Astrocyte (in vitro differentiated cells and primary cell): Measurements from ENCODE around the gene TIMELESS. TPM values are rescaled to one million over a fixed set of nuclear protein-coding genes. Genes with fewer than 3 reads are reported as not detected.

Source experiments
- DNase-seq: peaks from one replicate; pipeline ENCODE4 v3.0.0-alpha.2; 2010; ENCODE audit warnings: low read depth
- FAIRE-seq: peaks from 2 replicates; lab custom pipeline; 2011; peaks lifted over from hg19 to GRCh38; lab: Jason Lieb, UNC
- H2AFZ ChIP-seq: 2 replicates; pipeline ENCODE4 v1.6.0; 2012; ENCODE audit warnings: low read depth, low read length, inconsistent platforms
- H3K27ac ChIP-seq: 2 replicates; pipeline ENCODE4 v1.5.1; 2011; ENCODE audit warnings: low read depth, low read length, inconsistent platforms
- H3K27me3 ChIP-seq: 2 replicates; pipeline ENCODE4 v1.6.0; 2011; ENCODE audit warnings: low read length, inconsistent platforms; ENCODE audit not compliant: insufficient read depth
- H3K36me3 ChIP-seq: 2 replicates; pipeline ENCODE4 v1.5.1; 2011; ENCODE audit warnings: low read length, inconsistent platforms; ENCODE audit not compliant: insufficient read depth
- H3K4me1 ChIP-seq: 2 replicates; pipeline ENCODE4 v1.5.1; 2011; ENCODE audit warnings: low read length, inconsistent platforms; ENCODE audit not compliant: insufficient read depth
- H3K4me2 ChIP-seq: 2 replicates; pipeline ENCODE4 v1.6.0; 2012; ENCODE audit warnings: low read length, inconsistent platforms
- H3K4me3 ChIP-seq: 2 replicates; pipeline ENCODE4 v1.5.1; 2011; ENCODE audit warnings: low read depth, mild to moderate bottlenecking, low read length, inconsistent platforms; ENCODE audit not compliant: insufficient read depth
- H3K79me2 ChIP-seq: 2 replicates; pipeline ENCODE4 v1.6.0; 2012; ENCODE audit warnings: mild to moderate bottlenecking, low read length, inconsistent platforms; ENCODE audit not compliant: insufficient read depth
- H3K9ac ChIP-seq: 2 replicates; pipeline ENCODE4 v1.6.0; 2012; ENCODE audit warnings: mild to moderate bottlenecking, low read length, inconsistent platforms
- H3K9me3 ChIP-seq: 2 replicates; pipeline ENCODE4 v1.5.1; 2012; ENCODE audit warnings: low read depth, mild to moderate bottlenecking, low read length, inconsistent platforms; ENCODE audit not compliant: insufficient read depth
- H4K20me1 ChIP-seq: 2 replicates; pipeline ENCODE4 v1.6.0; 2012; ENCODE audit warnings: low read length, inconsistent platforms; ENCODE audit not compliant: insufficient read depth
- H3K27ac Mint-ChIP-seq: one replicate; pipeline ENCODE4 v1.8.0; 2021; ENCODE audit warnings: mild to moderate bottlenecking, mixed read lengths; ENCODE audit not compliant: unreplicated experiment
- H3K27me3 Mint-ChIP-seq: one replicate; pipeline ENCODE4 v1.8.0; 2021; ENCODE audit warnings: low read depth, mixed read lengths; ENCODE audit not compliant: unreplicated experiment
- H3K36me3 Mint-ChIP-seq: one replicate; pipeline ENCODE4 v1.8.0; 2021; ENCODE audit warnings: low read depth, mixed read lengths; ENCODE audit not compliant: unreplicated experiment
- H3K4me1 Mint-ChIP-seq: one replicate; pipeline ENCODE4 v1.8.0; 2021; ENCODE audit warnings: low read depth, mixed read lengths; ENCODE audit not compliant: unreplicated experiment
- H3K4me3 Mint-ChIP-seq: one replicate; pipeline ENCODE4 v1.8.0; 2021; ENCODE audit warnings: mild to moderate bottlenecking, moderate library complexity, mixed read lengths; ENCODE audit not compliant: unreplicated experiment
- H3K9me3 Mint-ChIP-seq: one replicate; pipeline ENCODE4 v1.8.0; 2021; ENCODE audit warnings: mild to moderate bottlenecking, mixed read lengths; ENCODE audit not compliant: unreplicated experiment
- CTCF ChIP-seq: IDR thresholded peaks from 2 replicates; pipeline ENCODE4 v1.5.1; 2011; ENCODE audit warnings: low read depth, mild to moderate bottlenecking, inconsistent platforms, low read length, moderate library complexity; ENCODE audit not compliant: insufficient read depth
- EZH2 ChIP-seq: IDR thresholded peaks from 2 replicates; pipeline ENCODE4 v1.6.1; 2012; ENCODE audit warnings: mild to moderate bottlenecking, low read length, inconsistent platforms; ENCODE audit not compliant: insufficient read depth
- total RNA-seq: library from RNA; stranded (reverse); gene quantifications from 2 replicates; pipeline ENCODE4 v1.2.1, GENCODE V29; 2021

The TIMELESS gene
- total RNA-seq, 1 donor from 2014 or later: 8.5 TPM

DNA sequence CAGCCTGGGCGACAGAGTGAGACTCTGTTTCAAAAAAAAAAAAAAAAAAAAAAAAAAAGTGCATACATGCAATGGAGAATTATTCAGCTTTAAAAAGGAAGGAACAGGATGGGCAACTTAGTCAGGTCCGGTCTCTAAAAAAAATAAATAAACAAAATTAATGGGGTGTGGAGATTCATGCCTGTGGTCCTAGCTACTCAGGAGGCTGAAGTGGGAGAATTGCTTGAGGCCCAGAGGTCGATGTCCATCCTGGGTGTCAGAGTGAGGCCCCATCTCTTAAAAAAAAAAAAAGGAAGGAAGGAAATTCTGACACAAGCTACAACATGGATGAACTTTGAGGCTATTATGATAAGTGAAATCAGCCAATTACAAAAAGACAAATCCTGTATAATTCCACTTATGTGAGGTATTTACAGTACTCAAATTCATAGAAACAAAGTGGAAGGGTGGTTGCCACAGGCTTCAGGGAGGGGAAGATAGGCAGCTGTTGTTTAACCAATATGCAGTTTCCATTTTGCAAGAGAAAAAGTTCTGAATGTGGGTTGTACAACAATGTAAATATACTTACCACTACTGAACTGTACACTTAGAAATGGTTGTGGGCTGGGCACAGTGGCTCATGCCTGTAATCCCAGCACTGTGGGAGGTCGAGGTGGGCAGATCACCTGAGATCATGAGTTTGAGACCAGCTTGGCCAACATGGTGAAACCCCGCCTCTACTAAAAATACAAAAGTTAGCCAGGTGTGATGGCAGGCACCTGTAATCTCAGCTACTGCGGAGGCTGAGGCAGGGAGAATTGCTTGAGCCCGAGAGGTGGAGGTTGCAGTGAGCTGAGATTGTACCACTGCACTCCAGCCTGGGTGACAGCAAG is 74.3 kb downstream of the TIMELESS start:
- Histone ChIP-seq H3K79me2 (no peaks in the 10 kb centered on the region), H3K4me1 (no peaks in the 10 kb centered on the region), H3K9ac (no peak overlapping the region), H3K36me3 (no peaks in the 10 kb centered on the region), H3K4me2 (no peak overlapping the region), H3K27ac (no peak overlapping the region), H3K27me3 (no peaks in the 10 kb centered on the region), H3K9me3 (no peaks in the 10 kb centered on the region), H4K20me1 (no peaks in the 10 kb centered on the region), H2AFZ (no peak overlapping the region), H3K4me3 (no peak overlapping the region)
- no peaks in the 10 kb centered on the region for H3K36me3 Mint-ChIP-seq
- TF ChIP-seq CTCF: no peak
- no peak for TF ChIP-seq EZH2
- H3K9me3 Mint-ChIP-seq: peaks cover 6% of the 10 kb centered on the region
- no peak overlapping the region for H3K27ac Mint-ChIP-seq
- H3K4me1 Mint-ChIP-seq: no peaks in the 10 kb centered on the region
- H3K4me3 Mint-ChIP-seq: no peak overlapping the region
- FAIRE-seq (no peak), DNase-seq (no peak)
- no peaks in the 10 kb centered on the region for H3K27me3 Mint-ChIP-seq

DNA sequence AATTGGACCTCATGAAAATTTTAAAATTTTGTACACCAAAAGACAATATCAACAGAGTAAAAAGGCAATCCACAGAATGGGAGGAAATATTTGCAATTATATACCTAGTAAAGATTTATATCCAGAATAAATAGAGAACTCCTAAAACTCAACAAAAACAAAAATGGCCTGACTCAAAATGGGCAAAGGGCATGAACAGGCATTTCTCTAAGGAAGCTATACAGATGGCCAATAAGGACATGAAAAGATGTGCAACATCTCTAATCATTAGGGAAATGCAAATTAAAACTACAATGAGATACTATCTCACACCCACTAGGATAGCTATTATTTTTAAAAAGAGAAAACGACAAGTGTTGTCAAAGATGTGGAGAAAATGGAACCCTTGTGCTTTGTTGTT is 75.7 kb downstream of the TIMELESS start:
- TF ChIP-seq EZH2: no peak
- no peak for TF ChIP-seq CTCF
- peaks cover 6% of the 10 kb centered on the region for H3K9me3 Mint-ChIP-seq
- FAIRE-seq: no peak

DNA sequence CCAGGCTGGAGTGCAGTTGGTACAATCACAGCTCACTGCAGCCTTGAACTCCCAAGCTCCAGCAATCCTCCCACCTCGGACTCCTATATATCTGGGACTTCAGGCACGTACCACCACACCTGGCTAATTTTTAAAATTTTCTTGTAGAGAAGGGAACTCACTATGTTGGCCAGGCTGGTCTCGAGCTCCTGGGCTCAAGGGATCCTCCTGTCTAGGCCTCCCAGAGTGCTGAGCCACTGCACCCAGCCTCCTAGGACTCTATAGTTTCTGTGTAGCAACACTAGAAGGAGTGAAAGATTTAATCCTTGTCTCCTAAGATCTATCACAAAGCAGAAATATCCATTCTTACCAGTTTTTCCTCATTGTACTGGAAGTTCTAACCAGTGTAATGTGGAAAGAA is 82.3 kb downstream of the TIMELESS start:
- TF ChIP-seq CTCF: no peak
- TF ChIP-seq EZH2: no peak
- H3K36me3 Mint-ChIP-seq: no peaks in the 10 kb centered on the region
- no peak overlapping the region for H3K27ac Mint-ChIP-seq
- H3K4me3 ChIP-seq: no peak overlapping the region
- H3K9ac ChIP-seq: no peak overlapping the region
- no peaks in the 10 kb centered on the region for H3K27me3 Mint-ChIP-seq
- no peak overlapping the region for H3K27ac ChIP-seq
- H4K20me1 ChIP-seq: no peaks in the 10 kb centered on the region
- FAIRE-seq (no peak), DNase-seq (no peak)
- no peaks in the 10 kb centered on the region for H3K9me3 Mint-ChIP-seq
- H2AFZ ChIP-seq: no peak overlapping the region
- H3K79me2 ChIP-seq: no peaks in the 10 kb centered on the region
- no peaks in the 10 kb centered on the region for H3K27me3 ChIP-seq
- no peaks in the 10 kb centered on the region for H3K36me3 ChIP-seq
- no peak overlapping the region for H3K4me3 Mint-ChIP-seq
- H3K4me1 Mint-ChIP-seq: no peaks in the 10 kb centered on the region
- no peaks in the 10 kb centered on the region for H3K9me3 ChIP-seq
- H3K4me2 ChIP-seq: no peak overlapping the region
- no peaks in the 10 kb centered on the region for H3K4me1 ChIP-seq

More for the DNA sequence above, 75.7 kb downstream of the TIMELESS start:
- H4K20me1 ChIP-seq: no peaks in the 10 kb centered on the region
- no peaks in the 10 kb centered on the region for H3K27me3 ChIP-seq
- no peak for DNase-seq
- H3K9me3 ChIP-seq: no peaks in the 10 kb centered on the region
- H3K27ac ChIP-seq: no peak overlapping the region
- H3K4me1 ChIP-seq: no peaks in the 10 kb centered on the region
- H3K27ac Mint-ChIP-seq: no peak overlapping the region
- H2AFZ ChIP-seq: no peak overlapping the region
- H3K27me3 Mint-ChIP-seq: no peaks in the 10 kb centered on the region
- H3K36me3 ChIP-seq: no peaks in the 10 kb centered on the region
- H3K79me2 ChIP-seq: no peaks in the 10 kb centered on the region
- no peak overlapping the region for H3K4me3 ChIP-seq
- no peak overlapping the region for H3K4me2 ChIP-seq
- no peak overlapping the region for H3K9ac ChIP-seq
- no peak overlapping the region for H3K4me3 Mint-ChIP-seq
- no peaks in the 10 kb centered on the region for H3K36me3 Mint-ChIP-seq
- no peaks in the 10 kb centered on the region for H3K4me1 Mint-ChIP-seq
